SU-DHL-6 (cell line): ENCODE data around the gene GNG7.
A peak's percentile ranks its signal among the peaks of the same experiment; 100 is the strongest.

Experiments used
- H2AFZ ChIP-seq: fragments of 200-600 bp; sonication (generic); 2 replicates; pipeline ENCODE4 v1.6.1; 2014; ENCODE audit warnings: low read depth, mild to moderate bottlenecking, moderate library complexity, mixed read lengths, antibody characterized with exemption, low read length; ENCODE audit not compliant: severe bottlenecking
- H3F3A ChIP-seq: fragments of 200-600 bp; shearing (Covaris generic); 2 replicates; pipeline ENCODE4 v1.6.0; 2016; ENCODE audit warnings: antibody characterized with exemption, mild to moderate bottlenecking; ENCODE audit not compliant: insufficient read depth
- H3K27ac ChIP-seq: fragments of 200-600 bp; sonication (generic); 2 replicates; pipeline ENCODE4 v1.5.1; 2016; ENCODE audit warnings: low read depth, mild to moderate bottlenecking, low read length, moderate library complexity, mixed read lengths
- H3K27me3 ChIP-seq: fragments of 200-600 bp; sonication (generic), shearing (Covaris generic); 2 replicates; pipeline ENCODE4 v1.6.0; 2014; ENCODE audit warnings: mild to moderate bottlenecking, low read length
- H3K36me3 ChIP-seq: fragments of 200-600 bp; sonication (generic); 2 replicates; pipeline ENCODE4 v1.6.1; 2014; ENCODE audit warnings: mild to moderate bottlenecking, low read length, mixed read lengths
- H3K4me2 ChIP-seq: fragments of 300-600, 200-600 bp; shearing (Covaris generic), sonication (generic); 2 replicates; pipeline ENCODE4 v1.6.0; 2014; ENCODE audit warnings: low read length, low read depth, mild to moderate bottlenecking; ENCODE audit not compliant: poor library complexity, severe bottlenecking
- H3K4me3 ChIP-seq: fragments of 200-600 bp; sonication (generic); 2 replicates; pipeline ENCODE4 v1.5.1; 2014; ENCODE audit warnings: antibody characterized with exemption, low read length, mild to moderate bottlenecking, mixed read lengths; ENCODE audit not compliant: insufficient read depth, poor library complexity, severe bottlenecking
- H3K79me2 ChIP-seq: fragments of 200-600 bp; sonication (generic); 2 replicates; pipeline ENCODE4 v1.6.1; 2014; ENCODE audit warnings: mild to moderate bottlenecking, low read length, moderate library complexity; ENCODE audit not compliant: insufficient read depth
- H3K9ac ChIP-seq: fragments of 200-600 bp; sonication (generic); 2 replicates; pipeline ENCODE4 v1.7.0; 2014; ENCODE audit warnings: mild to moderate bottlenecking, low read length
- H3K9me2 ChIP-seq: fragments of 200-600 bp; sonication (generic); replicated peaks from 2 replicates; pipeline ENCODE4 v1.6.1; 2014; ENCODE audit warnings: low read length; ENCODE audit not compliant: insufficient read depth
- H3K9me3 ChIP-seq: fragments of 200-600 bp; sonication (generic); 2 replicates; pipeline ENCODE4 v1.6.1; 2014; ENCODE audit warnings: low read length, mixed read lengths; ENCODE audit not compliant: insufficient read depth
- H4K20me1 ChIP-seq: fragments of 200-600 bp; sonication (generic); 2 replicates; pipeline ENCODE4 v1.6.1; 2014; ENCODE audit warnings: low read depth, mild to moderate bottlenecking, antibody characterized with exemption, low read length, moderate library complexity, mixed read lengths
- EZH2phosphoT487 ChIP-seq: fragments of 200-600 bp; sonication (generic), shearing (Covaris generic); conservative IDR thresholded peaks from 2 replicates; pipeline ENCODE4 v1.6.1; 2018; ENCODE audit warnings: mild to moderate bottlenecking, antibody characterized with exemption, low read length, moderate library complexity, mixed read lengths
- TF ChIP-seq, protein P1 (sequence below): fragments of 200-600 bp; sonication (generic); IDR thresholded peaks from one replicate; pipeline ENCODE4 v1.5.1; 2017; ENCODE audit warnings: antibody characterized with exemption, mild to moderate bottlenecking, low read length, moderate library complexity; ENCODE audit not compliant: insufficient read depth, poor library complexity, severe bottlenecking

The GNG7 gene

DNA sequence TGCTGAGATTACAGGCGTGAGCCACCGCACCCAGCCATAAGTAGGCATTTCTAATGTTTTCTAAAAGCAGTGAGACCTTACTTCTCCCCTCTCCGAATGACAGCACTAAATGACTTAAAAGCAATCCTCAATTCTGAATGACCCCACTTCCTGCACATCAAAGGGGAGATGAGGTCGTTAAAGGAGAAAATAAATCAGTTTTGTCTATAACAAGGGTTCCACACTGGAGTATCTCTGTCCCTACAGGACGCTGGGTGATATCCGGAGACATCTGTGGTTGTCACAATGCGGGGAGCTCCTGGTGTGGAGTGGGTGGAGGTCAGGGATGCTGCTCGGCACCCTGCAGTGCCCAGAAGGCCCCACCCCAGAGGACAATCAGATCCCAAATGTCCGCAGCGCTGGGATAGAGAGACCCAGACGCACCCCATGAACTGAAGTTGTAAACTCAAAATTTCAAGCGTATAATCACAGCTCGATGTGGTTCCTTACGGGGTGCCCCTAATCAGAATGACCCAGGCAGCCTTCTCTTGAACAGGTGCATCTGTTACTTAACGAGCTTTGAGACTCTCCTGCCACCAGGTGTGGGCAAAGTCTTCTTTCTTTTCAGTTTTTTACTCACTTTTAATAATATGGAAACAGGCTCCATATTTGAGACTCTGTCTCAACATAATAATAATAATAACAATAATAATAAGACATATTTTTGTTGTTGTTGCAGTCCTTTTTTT is 2.9 kb downstream of the GNG7 start:
- H3K27ac ChIP-seq: peak overlapping the region; percentile 88
- TF ChIP-seq EZH2phosphoT487: no peak
- TF ChIP-seq, protein P1, sequence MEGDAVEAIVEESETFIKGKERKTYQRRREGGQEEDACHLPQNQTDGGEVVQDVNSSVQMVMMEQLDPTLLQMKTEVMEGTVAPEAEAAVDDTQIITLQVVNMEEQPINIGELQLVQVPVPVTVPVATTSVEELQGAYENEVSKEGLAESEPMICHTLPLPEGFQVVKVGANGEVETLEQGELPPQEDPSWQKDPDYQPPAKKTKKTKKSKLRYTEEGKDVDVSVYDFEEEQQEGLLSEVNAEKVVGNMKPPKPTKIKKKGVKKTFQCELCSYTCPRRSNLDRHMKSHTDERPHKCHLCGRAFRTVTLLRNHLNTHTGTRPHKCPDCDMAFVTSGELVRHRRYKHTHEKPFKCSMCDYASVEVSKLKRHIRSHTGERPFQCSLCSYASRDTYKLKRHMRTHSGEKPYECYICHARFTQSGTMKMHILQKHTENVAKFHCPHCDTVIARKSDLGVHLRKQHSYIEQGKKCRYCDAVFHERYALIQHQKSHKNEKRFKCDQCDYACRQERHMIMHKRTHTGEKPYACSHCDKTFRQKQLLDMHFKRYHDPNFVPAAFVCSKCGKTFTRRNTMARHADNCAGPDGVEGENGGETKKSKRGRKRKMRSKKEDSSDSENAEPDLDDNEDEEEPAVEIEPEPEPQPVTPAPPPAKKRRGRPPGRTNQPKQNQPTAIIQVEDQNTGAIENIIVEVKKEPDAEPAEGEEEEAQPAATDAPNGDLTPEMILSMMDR: no peak
- no peaks in the 10 kb centered on the region for H3K36me3 ChIP-seq
- H3K4me3 ChIP-seq: peak overlapping the region; percentile 10
- no peaks in the 10 kb centered on the region for H3K79me2 ChIP-seq
- H3K27me3 ChIP-seq: no peaks in the 10 kb centered on the region
- peak overlapping the region; percentile 31; the same call in 1 of the 2 replicates for H3K9ac ChIP-seq
- H4K20me1 ChIP-seq: no peaks in the 10 kb centered on the region
- H3K4me2 ChIP-seq: peak overlapping the region; percentile 74
- H2AFZ ChIP-seq: no peak overlapping the region
- H3K9me2 ChIP-seq: no peaks in the 10 kb centered on the region
- H3F3A ChIP-seq: peaks cover 27% of the 10 kb centered on the region
- H3K9me3 ChIP-seq: no peaks in the 10 kb centered on the region

DNA sequence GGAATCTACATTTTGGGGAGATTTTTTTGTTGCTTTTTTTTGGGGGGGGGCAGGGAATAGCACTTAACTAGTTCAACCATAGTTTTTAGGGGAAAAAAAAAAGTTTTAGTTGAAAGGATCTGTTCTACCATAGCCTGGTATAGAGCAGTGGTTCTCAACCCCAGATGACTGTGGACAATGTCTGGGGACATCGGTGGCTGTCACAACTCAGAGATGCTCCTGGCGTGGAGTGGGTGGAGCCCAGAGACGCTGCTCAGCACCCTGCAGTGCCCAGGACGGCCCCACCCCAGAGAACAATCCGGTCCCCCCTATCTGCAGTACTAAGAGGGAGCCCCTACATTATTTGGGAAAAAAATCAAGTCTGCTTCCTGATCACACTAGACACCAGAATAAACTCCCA is 8.3 kb downstream of the GNG7 start:
- Histone ChIP-seq H3K79me2 (no peaks in the 10 kb centered on the region), H2AFZ (no peak overlapping the region), H3K9ac (no peak overlapping the region), H3K27ac (no peak overlapping the region), H3F3A (peaks cover 9% of the 10 kb centered on the region), H3K36me3 (no peaks in the 10 kb centered on the region), H4K20me1 (no peaks in the 10 kb centered on the region), H3K9me3 (no peaks in the 10 kb centered on the region), H3K27me3 (no peaks in the 10 kb centered on the region), H3K4me3 (no peak overlapping the region), H3K4me2 (no peak overlapping the region), H3K9me2 (no peaks in the 10 kb centered on the region)
- TF ChIP-seq, protein P1: no peak
- no peak for TF ChIP-seq EZH2phosphoT487

DNA sequence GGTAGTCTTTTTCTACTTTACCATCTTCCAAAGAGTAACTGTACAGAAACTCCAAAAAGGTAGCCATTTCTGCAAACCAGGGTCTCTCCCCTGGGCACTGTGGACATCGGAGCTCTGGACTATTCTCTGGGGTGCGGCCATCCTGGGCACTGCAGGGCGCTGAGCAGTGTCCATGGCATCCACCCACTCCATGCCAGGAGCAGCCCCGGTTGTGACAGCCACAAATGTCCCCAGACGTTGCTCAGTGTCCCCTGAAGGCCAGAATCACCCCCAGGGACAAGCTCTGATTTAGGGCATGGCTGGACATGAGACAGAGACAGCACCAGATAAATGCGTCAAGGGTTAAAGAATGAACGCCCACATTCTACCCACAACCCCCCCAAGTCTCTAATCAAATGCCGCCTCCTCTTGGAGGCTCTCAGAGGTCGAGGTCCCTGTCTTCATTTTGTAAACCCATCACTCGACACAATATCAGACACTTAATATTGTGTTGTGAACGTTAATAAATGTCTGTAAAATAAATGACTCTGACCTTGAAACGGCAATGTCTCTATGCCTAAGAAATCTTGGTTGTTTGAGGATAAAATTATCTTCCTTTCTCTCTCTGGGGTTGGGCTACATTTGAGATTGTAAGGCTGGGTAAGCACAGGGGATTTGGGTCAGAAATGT is 8.9 kb downstream of the GNG7 start:
- Histone ChIP-seq H3K4me2 (no peak overlapping the region), H2AFZ (no peak overlapping the region), H3K36me3 (no peaks in the 10 kb centered on the region), H3K4me3 (no peak overlapping the region), H3K79me2 (no peaks in the 10 kb centered on the region), H3K9me2 (no peaks in the 10 kb centered on the region), H4K20me1 (no peaks in the 10 kb centered on the region), H3K27ac (no peak overlapping the region), H3K9me3 (no peaks in the 10 kb centered on the region), H3K27me3 (no peaks in the 10 kb centered on the region), H3K9ac (no peak overlapping the region), H3F3A (peaks cover 4% of the 10 kb centered on the region)
- no peak for TF ChIP-seq EZH2phosphoT487
- TF ChIP-seq, protein P1: no peak
